Epithelial cell of proximal tubule (primary cell): ENCODE data around the gene EMC1. TPM values are rescaled to one million over a fixed set of nuclear protein-coding genes. Genes with fewer than 3 reads are reported as not detected.
A peak's percentile ranks its signal among the peaks of the same experiment; 100 is the strongest.
"Not testable (repeated sequence)": the region's sequence is repeated elsewhere in the genome, so short reads cannot be mapped to it uniquely, and the experiment has no call there.

ENCODE experiments used
- DNase-seq: peaks from one replicate; pipeline ENCODE4 v3.0.0-alpha.2; 2011; ENCODE audit warnings: low read depth
- H3K4me3 ChIP-seq: 2 replicates; pipeline ENCODE4 v1.5.1; 2011; ENCODE audit warnings: low read depth, mild to moderate bottlenecking, low read length
- total RNA-seq: library from RNA; depleted of rRNA; stranded (reverse); fragments of >200 nt; gene quantifications from 2 replicates; pipeline ENCODE4 v1.2.3, GENCODE V29; 2015
- TF ChIP-seq, protein P1 (sequence below): conservative IDR thresholded peaks from 2 replicates; pipeline ENCODE4 v1.5.1; 2012; ENCODE audit warnings: low read depth, mild to moderate bottlenecking, low read length

EMC1 gene
- 28.8 and 60.3 TPM in 2 replicates for total RNA-seq

DNA sequence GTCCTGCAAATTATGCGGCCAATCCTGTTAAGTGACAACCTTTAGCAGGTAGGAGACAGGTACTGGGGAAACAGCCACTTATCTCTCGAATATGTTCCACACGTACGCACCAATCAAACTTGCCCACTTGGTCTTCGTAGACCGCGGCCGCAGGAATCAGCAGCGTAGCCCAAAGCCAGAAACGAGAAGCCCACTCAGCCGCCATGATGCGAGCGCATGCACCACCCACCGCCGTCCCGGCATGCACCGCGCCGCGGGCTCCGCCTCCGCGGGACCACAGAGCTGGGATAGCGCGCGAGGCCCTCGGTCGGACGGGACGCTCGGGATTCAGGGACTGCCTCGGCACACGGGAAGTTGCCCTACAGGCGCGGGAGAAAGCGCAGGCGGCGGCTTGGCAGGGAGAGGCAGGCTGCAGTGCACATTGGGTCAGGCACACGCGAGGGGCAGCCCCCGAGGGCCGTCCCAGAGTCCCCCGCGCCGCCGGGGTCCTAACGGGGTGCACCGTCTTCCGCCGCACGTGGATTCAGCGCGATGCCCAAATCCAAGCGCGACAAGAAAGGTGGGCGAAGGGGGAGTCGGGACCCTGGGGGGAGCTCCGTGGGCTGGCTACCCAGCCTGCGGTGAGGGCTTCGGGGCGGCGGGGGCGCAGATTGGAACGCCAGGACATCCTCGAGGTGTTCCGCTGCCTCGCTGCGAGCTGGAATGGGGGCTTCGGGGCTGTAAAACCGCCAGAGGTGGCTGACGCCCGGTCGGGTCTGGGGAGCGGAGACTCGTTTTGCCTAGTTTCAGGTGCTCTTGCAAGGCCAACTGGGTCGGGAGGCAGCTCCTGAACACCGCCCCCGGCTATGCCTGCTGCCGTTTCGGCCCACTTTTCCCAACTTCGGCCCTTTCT is at the start of gene EMC1, which contains the start of gene MRTO4:
Gene EMC1 (minus strand): TSS at position 220 of the 892 bp plus-strand sequence. CDS start 15 bp downstream, at position 205.
Gene MRTO4 (plus strand): TSS at position 501 of the 892 bp plus-strand sequence. CDS start 31 bp downstream, at position 532.
- peak within 1 kb of the TSS; percentile 100 for H3K4me3 ChIP-seq
- no peak for DNase-seq
- TF ChIP-seq, protein P1, sequence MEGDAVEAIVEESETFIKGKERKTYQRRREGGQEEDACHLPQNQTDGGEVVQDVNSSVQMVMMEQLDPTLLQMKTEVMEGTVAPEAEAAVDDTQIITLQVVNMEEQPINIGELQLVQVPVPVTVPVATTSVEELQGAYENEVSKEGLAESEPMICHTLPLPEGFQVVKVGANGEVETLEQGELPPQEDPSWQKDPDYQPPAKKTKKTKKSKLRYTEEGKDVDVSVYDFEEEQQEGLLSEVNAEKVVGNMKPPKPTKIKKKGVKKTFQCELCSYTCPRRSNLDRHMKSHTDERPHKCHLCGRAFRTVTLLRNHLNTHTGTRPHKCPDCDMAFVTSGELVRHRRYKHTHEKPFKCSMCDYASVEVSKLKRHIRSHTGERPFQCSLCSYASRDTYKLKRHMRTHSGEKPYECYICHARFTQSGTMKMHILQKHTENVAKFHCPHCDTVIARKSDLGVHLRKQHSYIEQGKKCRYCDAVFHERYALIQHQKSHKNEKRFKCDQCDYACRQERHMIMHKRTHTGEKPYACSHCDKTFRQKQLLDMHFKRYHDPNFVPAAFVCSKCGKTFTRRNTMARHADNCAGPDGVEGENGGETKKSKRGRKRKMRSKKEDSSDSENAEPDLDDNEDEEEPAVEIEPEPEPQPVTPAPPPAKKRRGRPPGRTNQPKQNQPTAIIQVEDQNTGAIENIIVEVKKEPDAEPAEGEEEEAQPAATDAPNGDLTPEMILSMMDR: no peak

DNA sequence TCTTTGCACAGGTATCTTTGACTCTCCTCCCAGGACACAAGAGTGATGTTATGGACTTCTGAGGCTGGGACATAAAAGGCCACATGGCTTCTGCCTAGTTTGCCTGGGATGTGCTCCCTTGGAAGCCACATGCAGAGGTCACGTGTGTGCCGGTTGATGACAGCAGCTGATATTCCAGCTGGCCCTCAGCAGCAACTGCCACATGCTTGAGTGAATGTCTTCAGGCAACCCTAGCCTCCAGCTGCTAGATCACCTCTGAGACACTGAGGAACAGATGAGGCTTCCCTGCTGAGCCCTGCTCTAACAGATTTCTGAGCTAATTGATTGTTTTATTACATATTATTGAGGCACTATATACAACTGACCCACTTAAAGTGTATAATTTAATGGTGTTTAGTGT is 48.9 kb upstream of the EMC1 start:
- H3K4me3 ChIP-seq: no peak overlapping the region
- DNase-seq: no peak
- TF ChIP-seq, protein P1: no peak

DNA sequence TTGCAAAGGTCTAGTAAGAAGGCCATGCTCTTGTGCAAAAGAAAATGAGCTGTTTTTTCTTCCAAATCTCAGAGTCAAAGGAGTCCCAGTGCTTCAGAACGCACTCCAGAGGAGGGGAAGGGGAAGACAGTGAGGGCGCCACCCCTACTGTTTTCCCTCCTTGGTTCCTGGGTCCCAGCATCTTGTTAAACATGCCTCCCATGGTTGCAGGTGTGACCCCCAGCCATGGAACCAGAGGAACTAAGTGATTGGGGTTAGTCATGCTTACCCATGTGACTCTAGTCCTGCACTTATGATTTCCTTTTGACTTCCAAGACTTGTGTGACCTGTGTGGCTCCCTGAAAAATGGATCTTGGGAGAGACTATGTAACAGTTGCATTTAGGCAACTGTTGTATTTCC is 43.3 kb upstream of the EMC1 start:
- DNase-seq: no peak
- H3K4me3 ChIP-seq: no peak overlapping the region
- TF ChIP-seq, protein P1: no peak

DNA sequence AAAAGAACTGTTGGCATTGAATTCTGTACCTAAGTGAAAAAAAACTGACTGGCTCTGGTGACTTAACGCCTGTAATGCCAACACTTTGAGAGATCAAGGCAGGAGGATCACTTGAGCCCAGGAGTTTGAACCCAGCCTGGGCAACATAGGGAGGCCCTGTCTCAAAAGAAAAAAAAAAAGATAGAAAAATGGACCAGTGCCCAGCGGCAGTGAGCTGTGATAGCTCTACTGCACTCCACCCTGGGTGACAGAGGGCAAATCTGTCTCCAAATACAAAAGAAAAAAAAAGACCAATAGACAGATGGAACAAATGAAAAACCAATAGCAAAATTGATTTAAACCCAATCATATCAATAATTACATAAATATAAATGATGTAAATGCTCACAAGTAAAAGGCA is 37.9 kb upstream of the EMC1 start:
- DNase-seq: no peak
- H3K4me3 ChIP-seq: peak overlapping the region; percentile 60

DNA sequence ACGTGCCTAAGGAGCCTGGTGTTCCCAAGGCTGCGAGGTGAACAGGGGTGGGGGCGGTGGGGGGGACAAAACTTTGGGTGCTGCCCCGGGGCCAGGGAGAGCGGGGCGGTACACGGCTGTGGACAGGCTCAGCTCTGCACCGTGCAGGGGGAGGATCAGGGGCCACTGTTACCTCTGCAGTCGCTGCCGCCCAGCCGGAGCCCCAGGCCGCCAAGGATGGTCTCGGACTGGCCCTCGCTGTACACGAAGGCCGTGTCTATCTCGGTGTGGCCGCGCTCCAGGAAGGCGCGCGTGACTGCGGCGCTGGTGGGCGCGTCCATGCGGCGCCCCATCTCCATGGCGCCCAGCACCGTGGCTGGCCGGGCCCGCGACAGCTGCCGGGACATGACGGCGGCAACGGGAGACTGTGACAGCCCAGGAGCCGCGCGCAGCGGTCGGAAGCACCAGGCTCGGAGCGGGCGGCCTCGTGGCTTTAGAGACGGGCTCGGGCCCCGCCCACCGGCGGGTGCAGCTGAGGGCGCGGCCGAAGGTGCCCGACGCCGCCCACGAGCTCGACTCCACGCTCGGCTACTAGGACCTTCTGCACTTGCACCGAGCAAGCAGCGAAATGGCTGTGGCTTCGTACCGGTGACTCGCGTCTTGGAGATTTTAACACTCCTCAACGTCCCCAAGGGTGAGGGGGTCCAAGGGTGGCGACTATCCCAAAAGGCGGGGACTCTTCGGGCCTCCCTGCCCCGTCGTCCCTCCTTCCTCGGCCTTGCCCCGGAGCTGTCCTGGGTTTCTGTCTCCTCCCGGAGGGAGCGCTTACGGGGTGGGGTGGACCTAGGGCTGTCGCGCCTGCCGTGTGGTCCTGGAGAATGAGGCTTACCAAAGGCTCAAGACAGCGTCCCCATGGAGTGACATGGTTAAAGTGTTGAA is 37.3 kb upstream of the EMC1 start, which contains the start of gene AKR7A3:
Gene AKR7A3 (minus strand): TSS at position 447 of the 918 bp plus-strand sequence. CDS start 61 bp downstream, at position 386.
- peak within 1 kb of the TSS; percentile 60 for H3K4me3 ChIP-seq
- not testable (repeated sequence) for DNase-seq

More for the DNA sequence above, 37.9 kb upstream of the EMC1 start:
- TF ChIP-seq, protein P1: no peak

DNA sequence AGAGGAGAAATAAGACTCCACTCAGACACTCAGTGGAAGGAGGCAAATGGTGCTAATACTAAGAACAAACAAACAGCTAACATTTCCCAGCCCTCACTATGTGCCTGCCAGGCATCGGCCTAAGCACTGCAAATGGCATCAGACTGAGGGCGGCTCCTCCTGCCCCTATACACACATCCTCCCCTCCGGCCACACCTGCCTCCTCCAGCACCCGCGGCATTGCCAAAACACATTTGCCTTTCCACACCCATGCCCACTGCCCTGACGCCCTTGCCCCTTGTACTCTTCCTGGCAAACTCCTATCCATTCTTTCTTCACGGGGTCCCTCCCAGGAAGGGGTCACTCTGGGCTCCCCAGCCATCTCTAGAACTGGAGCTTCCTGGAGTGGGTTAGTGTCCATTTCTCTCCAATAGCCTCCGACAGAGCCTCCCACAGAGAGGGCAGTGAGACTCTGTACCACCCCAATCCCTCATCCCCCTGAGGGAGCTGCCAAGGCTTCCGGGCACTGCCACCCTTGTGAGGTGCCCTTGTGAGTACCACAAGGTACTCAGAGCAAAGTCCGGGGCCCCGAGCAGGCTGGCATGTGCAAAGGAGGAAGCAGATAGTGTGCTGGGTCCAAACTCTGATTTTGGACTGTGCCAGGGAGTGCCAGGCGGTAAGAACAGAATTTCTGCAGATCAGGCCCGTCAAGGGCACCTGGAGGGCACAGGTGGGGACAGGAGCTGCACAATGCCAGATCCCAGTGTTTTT is 36.3 kb upstream of the EMC1 start:
- TF ChIP-seq, protein P1: no peak
- peak overlapping the region; percentile 60 for H3K4me3 ChIP-seq
- no peak for DNase-seq

DNA sequence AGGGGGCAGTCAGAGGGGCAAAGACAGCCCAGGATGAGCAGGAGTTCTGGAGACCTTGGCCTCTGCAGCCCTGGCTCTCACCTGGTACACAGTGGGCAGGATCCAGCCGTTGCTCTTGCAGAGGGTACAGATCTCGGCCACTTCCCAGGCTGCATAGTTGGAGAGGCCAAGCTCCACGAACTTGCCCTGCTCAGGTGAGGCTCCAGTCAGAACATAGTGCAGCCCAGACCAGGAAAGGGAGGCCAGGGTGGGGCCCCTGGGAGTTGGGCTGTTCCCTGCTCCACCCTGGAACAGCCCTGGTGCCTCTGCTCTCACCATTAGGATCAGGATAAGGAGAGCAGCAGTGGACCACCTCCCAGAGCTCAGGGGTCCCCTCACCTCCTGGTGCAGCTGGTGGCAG is 34.5 kb upstream of the EMC1 start:
- not testable (repeated sequence) for H3K4me3 ChIP-seq, DNase-seq

DNA sequence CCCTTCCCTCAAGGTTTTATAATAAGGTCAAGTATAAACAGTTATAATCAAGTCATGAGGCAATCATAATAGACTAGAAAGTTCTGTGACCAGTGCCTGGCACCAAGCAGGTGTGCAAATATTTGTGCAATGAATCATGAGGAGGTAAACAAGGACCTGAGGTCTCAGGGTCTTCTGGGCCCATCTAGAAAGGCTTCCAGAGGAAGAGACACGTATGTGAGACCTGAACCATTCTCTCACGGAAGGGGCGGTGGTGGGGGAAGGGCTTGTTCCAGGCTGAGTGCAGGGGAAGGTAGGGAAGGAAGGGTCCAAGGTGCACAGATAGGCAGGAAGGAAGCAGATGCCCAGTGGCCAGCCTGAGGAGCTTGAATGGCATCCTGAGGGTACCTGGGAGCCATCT is 34.0 kb upstream of the EMC1 start:
- not testable (repeated sequence) for H3K4me3 ChIP-seq, DNase-seq
